ENCODE results near the gene HEPACAM2. TPM values are rescaled to one million over a fixed set of nuclear protein-coding genes. Genes with fewer than 3 reads are reported as not detected.

Gene HEPACAM2
- not detected for total RNA-seq

GRCh38 chr7:93226310-93226709 lies at the start of gene HEPACAM2:
Gene HEPACAM2, minus strand, starts transcription at chr7:93226469.

GRCh38 chr7:93231799-93232672 lies 5.8 kb upstream of the HEPACAM2 start, which contains the start of gene VPS50:
Gene VPS50, plus strand, starts transcription at chr7:93232366. Its CDS starts 102 bp downstream, at chr7:93232468.

GRCh38 chr7:93148144-93148543 lies 78.1 kb downstream of the HEPACAM2 start, which contains the start of gene SAMD9L:
Gene SAMD9L, minus strand, starts transcription at chr7:93148385. Its CDS starts 12,414 bp downstream, at chr7:93135971.

Other genes with a start within 250 kb of the HEPACAM2 start
- gene SAMD9, start 108.5 kb downstream of the HEPACAM2 start, total RNA-seq, result 10 to 100 TPM; 38.3 to 38.4 TPM
- gene SAMD9L, start 78.1 kb downstream of the HEPACAM2 start, total RNA-seq, result 10 to 100 TPM; 77.4 to 82.2 TPM
- 10 to 100 TPM; 21.3 to 27.0 TPM for gene VPS50, start 5.9 kb upstream of the HEPACAM2 start, total RNA-seq

Measured in activated naive CD4-positive, alpha-beta T cell treated with anti-CD3 and anti-CD28 coated beads, Interleukin-2, amount 10 ng/mL, durations not matched to agents 5 hours and 36 hours (primary cell).